BLaER1 treated with 17β-estradiol and CSF1 and Interleukin-3, amounts not matched to agents 10 nM and 100 nM (cell line): Measurements from ENCODE around the gene TMEM144.
A peak's percentile ranks its signal among the peaks of the same experiment; 100 is the strongest.

Source experiments
- H3K27ac ChIP-seq, 11 experiments: shearing (Covaris generic); formaldehyde crosslinking; 2 replicates each; pipeline ENCODE4 v1.8.1; 2022
- H3K27me3 ChIP-seq, 11 experiments: shearing (Covaris generic); formaldehyde crosslinking; 2 replicates each; pipeline ENCODE4 v1.8.1; 2022
- H3K36me3 ChIP-seq, 11 experiments: shearing (Covaris generic); formaldehyde crosslinking; 2 replicates each; pipeline ENCODE4 v1.8.1; 2022
- H3K4me1 ChIP-seq, 10 experiments: shearing (Covaris generic); formaldehyde crosslinking; 2 replicates each; pipeline ENCODE4 v1.8.1; 2022
- H3K4me2 ChIP-seq, 11 experiments: shearing (Covaris generic); formaldehyde crosslinking; 2 replicates each; pipeline ENCODE4 v1.8.1; 2022
- H3K4me3 ChIP-seq, 10 experiments: shearing (Covaris generic); formaldehyde crosslinking; 2 replicates each; pipeline ENCODE4 v1.8.1; 2022
- H3K9ac ChIP-seq, 11 experiments: shearing (Covaris generic); formaldehyde crosslinking; 2 replicates each; pipeline ENCODE4 v1.8.1; 2022
- H3K9me3 ChIP-seq, 11 experiments: shearing (Covaris generic); formaldehyde crosslinking; replicated peaks in 1 of 11; 2 replicates each; pipeline ENCODE4 v1.8.1; 2022
- H4K20me1 ChIP-seq, 11 experiments: shearing (Covaris generic); formaldehyde crosslinking; 2 replicates each; pipeline ENCODE4 v1.8.1; 2022
- Cebpa-rat ChIP-seq, 11 experiments: shearing (Covaris generic); IDR thresholded peaks; 2 replicates each; pipeline ENCODE4 v1.8.1; 2022

Gene TMEM144

GRCh38 chr4:158168606-158169005 is 41.7 kb upstream of the TMEM144 start:
- Histone ChIP-seq H3K27ac (peak overlapping the region in 5 of 11 experiments; percentile 1 to 90 (median 87); a peak in 8 of 22 replicates), H4K20me1 (peaks cover 0 to 17% (median 0%) of the 10 kb centered on the region in 11 experiments; a peak in 3 of 22 replicates), H3K27me3 (no peaks in the 10 kb centered on the region), H3K9me3 (peaks cover 0 to 28% (median 0%) of the 10 kb centered on the region in 11 experiments; a peak in 10 of 22 replicates), H3K4me1 (peaks cover 5 to 88% (median 14%) of the 10 kb centered on the region in 10 experiments; a peak in 17 of 20 replicates), H3K4me2 (peak overlapping the region in 5 of 11 experiments; percentile 67 to 99 (median 88); a peak in 9 of 22 replicates), H3K4me3 (peak overlapping the region in 5 of 10 experiments; percentile 50 to 70 (median 68); a peak in 9 of 20 replicates), H3K9ac (peak overlapping the region in 3 of 11 experiments; percentile 87 to 89 (median 88); a peak in 6 of 22 replicates), H3K36me3 (peaks cover 0 to 75% (median 0%) of the 10 kb centered on the region in 11 experiments; a peak in 9 of 22 replicates)
- no peak for TF ChIP-seq Cebpa-rat (IDR thresholded peaks at IDR 0.05)

GRCh38 chr4:158169506-158169905 is 40.8 kb upstream of the TMEM144 start:
- Histone ChIP-seq H3K9ac (peak overlapping the region in 4 of 11 experiments; percentile 49 to 89 (median 88); a peak in 8 of 22 replicates), H4K20me1 (peaks cover 0 to 12% (median 0%) of the 10 kb centered on the region in 11 experiments; a peak in 3 of 22 replicates), H3K27ac (peak overlapping the region in 5 of 11 experiments; percentile 28 to 90 (median 87); a peak in 10 of 22 replicates), H3K27me3 (no peaks in the 10 kb centered on the region), H3K4me3 (peak overlapping the region in 5 of 10 experiments; percentile 50 to 70 (median 68); a peak in 11 of 20 replicates), H3K36me3 (peaks cover 0 to 66% (median 0%) of the 10 kb centered on the region in 11 experiments; a peak in 9 of 22 replicates), H3K9me3 (peaks cover 0 to 28% (median 0%) of the 10 kb centered on the region in 11 experiments; a peak in 10 of 22 replicates), H3K4me1 (peaks cover 5 to 85% (median 14%) of the 10 kb centered on the region in 10 experiments; a peak in 17 of 20 replicates), H3K4me2 (peak overlapping the region in 5 of 11 experiments; percentile 67 to 99 (median 88); a peak in 11 of 22 replicates)
- TF ChIP-seq Cebpa-rat (IDR thresholded peaks at IDR 0.05), result no peak

- no peaks in the 10 kb centered on the region for H3K27me3 ChIP-seq
- H3K4me2 ChIP-seq, result peak overlapping the region in 6 of 11 experiments; percentile 0 to 99 (median 84); a peak in 11 of 22 replicates
- peaks cover 0 to 6% (median 0%) of the 10 kb centered on the region in 11 experiments; a peak in 2 of 22 replicates for H4K20me1 ChIP-seq
- peak overlapping the region in 5 of 11 experiments; percentile 28 to 90 (median 87); a peak in 10 of 22 replicates for H3K27ac ChIP-seq
- peak overlapping the region in 6 of 10 experiments; percentile 8 to 70 (median 65); a peak in 11 of 20 replicates for H3K4me3 ChIP-seq
- H3K9me3 ChIP-seq, result peaks cover 0 to 28% (median 0%) of the 10 kb centered on the region in 11 experiments; a peak in 10 of 22 replicates
- H3K9ac ChIP-seq, result peak overlapping the region in 4 of 11 experiments; percentile 49 to 89 (median 88); a peak in 8 of 22 replicates
- H3K4me1 ChIP-seq, result peaks cover 5 to 79% (median 14%) of the 10 kb centered on the region in 10 experiments; a peak in 17 of 20 replicates
- TF ChIP-seq Cebpa-rat (IDR thresholded peaks at IDR 0.05), result no peak
- H3K36me3 ChIP-seq, result peaks cover 0 to 60% (median 0%) of the 10 kb centered on the region in 11 experiments; a peak in 9 of 22 replicates
Measured at GRCh38 chr4:158169931-158170690, 40.2 kb upstream of the TMEM144 start.

GRCh38 chr4:158170691-158171561 is 39.4 kb upstream of the TMEM144 start:
- no peak for TF ChIP-seq Cebpa-rat (IDR thresholded peaks at IDR 0.05)
- Histone ChIP-seq H3K9me3 (peaks cover 0 to 28% (median 0%) of the 10 kb centered on the region in 11 experiments; a peak in 10 of 22 replicates), H4K20me1 (no peaks in the 10 kb centered on the region; a peak in 2 of 22 replicates), H3K4me1 (peaks cover 5 to 71% (median 14%) of the 10 kb centered on the region in 10 experiments; a peak in 17 of 20 replicates), H3K27me3 (no peaks in the 10 kb centered on the region), H3K4me3 (peak overlapping the region in 6 of 10 experiments; percentile 8 to 70 (median 65); a peak in 12 of 20 replicates), H3K4me2 (peak overlapping the region in 5 of 11 experiments; percentile 67 to 99 (median 88); a peak in 10 of 22 replicates), H3K9ac (peak overlapping the region in 5 of 11 experiments; percentile 76 to 89 (median 87); a peak in 11 of 22 replicates), H3K27ac (peak overlapping the region in 6 of 11 experiments; percentile 2 to 90 (median 86); a peak in 11 of 22 replicates), H3K36me3 (peaks cover 0 to 52% (median 0%) of the 10 kb centered on the region in 11 experiments; a peak in 9 of 22 replicates)

GRCh38 chr4:158172261-158173258 is 37.7 kb upstream of the TMEM144 start, which contains the start of gene GASK1B:
Gene GASK1B, minus strand, starts transcription at chr4:158173025. Its CDS starts 1,650 bp downstream, at chr4:158171375.
- peaks cover 0 to 28% (median 0%) of the 10 kb centered on the region in 11 experiments; a peak in 10 of 22 replicates for H3K9me3 ChIP-seq
- no peaks in the 10 kb centered on the region for H3K27me3 ChIP-seq
- H3K9ac ChIP-seq, result peak within 1 kb of the TSS in 7 of 11 experiments; percentile 12 to 89 (median 82); a peak in 12 of 22 replicates
- peaks cover 5 to 57% (median 14%) of the 10 kb centered on the region in 10 experiments; a peak in 17 of 20 replicates for H3K4me1 ChIP-seq
- H3K27ac ChIP-seq, result peak within 1 kb of the TSS in 7 of 11 experiments; percentile 19 to 90 (median 86); a peak in 12 of 22 replicates
- no peak for TF ChIP-seq Cebpa-rat (IDR thresholded peaks at IDR 0.05)
- peak within 1 kb of the TSS; percentile 19 to 96 (median 55); a peak in 20 of 22 replicates for H3K4me2 ChIP-seq
- H4K20me1 ChIP-seq, result no peaks in the 10 kb centered on the region
- H3K36me3 ChIP-seq, result peaks cover 0 to 37% (median 0%) of the 10 kb centered on the region in 11 experiments; a peak in 9 of 22 replicates
- H3K4me3 ChIP-seq, result peak within 1 kb of the TSS in 6 of 10 experiments; percentile 15 to 70 (median 65); a peak in 11 of 20 replicates

GRCh38 chr4:158176108-158176507 is 34.2 kb upstream of the TMEM144 start:
- Histone ChIP-seq H3K9me3 (peaks cover 0 to 2% (median 0%) of the 10 kb centered on the region in 11 experiments; a peak in 5 of 22 replicates), H3K27ac (no peak overlapping the region), H3K9ac (no peak overlapping the region), H3K4me2 (peak overlapping the region in 2 of 11 experiments; percentile 2 to 23; a peak in 2 of 22 replicates), H3K27me3 (no peaks in the 10 kb centered on the region), H3K36me3 (peaks cover 0 to 3% (median 0%) of the 10 kb centered on the region in 11 experiments; a peak in 7 of 22 replicates), H3K4me3 (no peak overlapping the region), H4K20me1 (no peaks in the 10 kb centered on the region), H3K4me1 (peaks cover 5 to 34% (median 9%) of the 10 kb centered on the region in 10 experiments; a peak in 17 of 20 replicates)
- no peak for TF ChIP-seq Cebpa-rat (IDR thresholded peaks at IDR 0.05)
